ENCODE results near the gene SRSF9.
A peak's percentile ranks its signal among the peaks of the same experiment; 100 is the strongest.
"Not testable (repeated sequence)": the region's sequence is repeated elsewhere in the genome, so short reads cannot be mapped to it uniquely, and the experiment has no call there.

Gene SRSF9, protein sequence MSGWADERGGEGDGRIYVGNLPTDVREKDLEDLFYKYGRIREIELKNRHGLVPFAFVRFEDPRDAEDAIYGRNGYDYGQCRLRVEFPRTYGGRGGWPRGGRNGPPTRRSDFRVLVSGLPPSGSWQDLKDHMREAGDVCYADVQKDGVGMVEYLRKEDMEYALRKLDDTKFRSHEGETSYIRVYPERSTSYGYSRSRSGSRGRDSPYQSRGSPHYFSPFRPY

DNA sequence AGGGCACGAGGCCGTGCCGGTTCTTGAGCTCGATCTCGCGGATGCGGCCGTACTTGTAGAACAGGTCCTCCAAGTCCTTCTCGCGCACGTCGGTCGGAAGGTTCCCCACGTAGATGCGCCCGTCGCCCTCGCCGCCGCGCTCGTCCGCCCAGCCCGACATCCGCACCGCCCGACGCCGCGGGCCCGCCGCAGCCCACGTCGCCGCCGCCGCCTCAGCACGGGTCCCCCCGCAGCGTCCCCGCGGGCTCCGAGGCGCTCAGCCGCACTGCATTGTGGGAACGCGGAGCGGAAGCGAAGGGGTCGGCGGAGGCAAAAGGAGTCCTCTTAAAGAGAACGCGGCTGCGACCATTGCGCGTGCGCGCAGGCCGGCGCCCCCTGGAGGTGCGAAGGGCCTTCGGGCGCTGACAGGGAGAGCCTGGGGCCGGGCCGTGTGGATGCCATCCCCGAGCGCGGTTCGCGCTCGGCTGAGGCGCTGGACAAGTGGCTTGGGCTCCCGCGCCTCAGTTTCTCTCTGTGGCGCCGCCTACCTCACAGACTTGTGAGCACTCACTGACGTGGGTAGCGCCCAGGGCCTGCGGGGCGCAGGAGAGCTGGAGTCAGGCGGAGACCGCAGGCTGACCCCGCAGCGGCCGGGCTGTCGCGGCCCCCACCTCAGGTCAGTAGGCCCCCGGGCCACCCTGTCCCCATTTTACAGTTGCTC, at the start of gene SRSF9:
Gene SRSF9, minus strand, starts transcription at position 299 of the 700 bp plus-strand sequence. Its CDS starts 139 bp downstream, at position 160.
- DNase-seq (ENCODE audit: low read depth in 3 of 3): peak; percentile 94 to 97 (median 96)

DNA sequence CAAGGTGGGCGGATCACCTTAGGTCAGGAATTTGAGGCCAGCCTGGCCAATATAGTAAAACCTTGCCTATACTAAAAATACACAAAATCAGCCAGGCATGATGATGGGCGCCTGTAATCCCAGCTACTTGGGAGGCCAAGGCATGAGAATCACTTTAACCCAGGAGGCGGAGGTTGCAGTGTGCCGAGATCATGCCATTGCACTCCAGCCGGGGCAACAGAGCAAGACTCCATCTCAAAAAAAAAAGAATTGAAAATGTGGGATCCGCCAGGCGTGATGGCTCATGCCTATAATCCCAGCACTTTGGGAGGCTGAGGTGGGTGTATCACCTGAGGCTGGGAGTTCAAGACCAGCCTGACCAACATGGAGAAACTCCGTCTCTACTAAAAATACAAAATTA, 49.8 kb upstream of the SRSF9 start:
- not testable (repeated sequence) for DNase-seq (ENCODE audit: low read depth in 3 of 3)

DNA sequence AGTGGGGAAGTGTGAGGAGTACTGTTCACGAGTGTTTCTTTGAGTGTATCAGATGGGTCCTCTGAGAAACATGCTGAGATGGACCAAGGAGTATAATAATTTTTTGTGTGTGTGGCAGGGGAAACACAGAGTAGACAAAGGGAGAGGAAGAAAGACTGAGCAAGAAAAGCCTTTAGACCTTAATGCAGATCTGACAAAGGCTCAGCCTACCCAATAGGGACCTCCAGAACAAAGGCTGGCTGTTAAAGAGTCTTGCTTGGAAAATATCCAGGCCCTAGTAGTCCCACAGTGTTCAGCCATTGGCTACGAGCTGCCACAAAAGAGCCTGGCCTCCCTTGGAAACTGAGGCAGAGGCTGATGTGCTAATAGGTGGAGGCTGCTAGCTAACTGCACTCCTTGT, 45.9 kb upstream of the SRSF9 start:
- DNase-seq (ENCODE audit: low read depth in 3 of 3): no peak

DNA sequence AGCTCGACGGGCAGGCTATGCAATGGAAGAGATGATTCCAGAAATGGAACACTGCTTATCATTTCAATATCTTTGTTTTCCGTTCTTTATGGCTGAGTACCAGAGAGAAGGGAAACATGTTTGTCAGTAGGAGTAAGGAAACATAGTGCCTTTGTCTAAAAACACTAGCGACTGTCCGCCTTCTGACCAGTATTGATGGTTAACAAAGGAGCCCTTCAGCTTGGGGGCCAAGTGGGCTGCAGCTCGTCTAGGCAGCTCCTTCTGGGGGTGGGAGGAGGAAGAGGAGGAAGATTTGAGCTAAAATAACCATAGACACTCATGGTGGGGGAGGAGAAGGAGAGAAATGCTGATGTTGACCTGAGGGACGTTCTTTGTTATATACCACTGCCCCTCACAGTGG, 44.5 kb upstream of the SRSF9 start:
- no peak for DNase-seq (ENCODE audit: low read depth in 3 of 3)

DNA sequence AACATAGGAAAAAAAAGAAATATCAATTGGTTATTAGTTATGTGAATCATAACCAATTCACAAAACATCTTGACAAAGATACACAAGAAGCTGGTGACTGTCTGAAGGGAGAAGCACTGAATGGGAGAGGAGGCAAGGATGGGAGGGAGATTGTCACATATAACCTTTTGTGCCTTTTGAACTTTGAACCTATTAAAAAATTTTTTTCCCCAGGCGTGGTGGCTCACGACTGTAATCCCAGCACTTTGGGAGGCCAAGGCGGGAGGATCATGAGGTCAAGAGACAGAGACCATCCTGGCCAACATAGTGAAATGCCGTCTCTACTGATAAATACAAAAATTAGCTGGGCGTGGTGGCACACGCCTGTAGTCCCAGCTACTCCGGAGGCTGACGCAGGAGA, 39.0 kb upstream of the SRSF9 start:
- DNase-seq (ENCODE audit: low read depth in 3 of 3): no peak

DNA sequence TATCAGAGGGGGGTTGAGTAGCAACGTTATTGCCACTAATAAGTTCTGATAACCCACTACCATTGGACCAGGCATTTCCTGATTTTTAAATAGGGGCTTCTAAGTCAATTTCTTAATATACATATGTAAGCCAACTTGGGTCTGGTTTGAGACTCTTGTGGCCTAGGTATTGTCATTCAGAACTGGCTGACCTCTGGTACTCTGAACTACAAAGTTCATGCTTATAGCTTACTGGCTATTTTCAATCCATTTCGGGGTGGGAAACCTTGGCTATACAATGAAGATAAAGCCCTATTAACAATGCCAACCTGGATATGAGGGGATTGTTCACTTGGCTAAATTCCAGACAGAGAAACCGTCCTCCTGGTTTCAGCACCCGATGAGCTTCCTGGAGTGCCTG, 35.0 kb upstream of the SRSF9 start:
- no peak for DNase-seq (ENCODE audit: low read depth in 3 of 3)

DNA sequence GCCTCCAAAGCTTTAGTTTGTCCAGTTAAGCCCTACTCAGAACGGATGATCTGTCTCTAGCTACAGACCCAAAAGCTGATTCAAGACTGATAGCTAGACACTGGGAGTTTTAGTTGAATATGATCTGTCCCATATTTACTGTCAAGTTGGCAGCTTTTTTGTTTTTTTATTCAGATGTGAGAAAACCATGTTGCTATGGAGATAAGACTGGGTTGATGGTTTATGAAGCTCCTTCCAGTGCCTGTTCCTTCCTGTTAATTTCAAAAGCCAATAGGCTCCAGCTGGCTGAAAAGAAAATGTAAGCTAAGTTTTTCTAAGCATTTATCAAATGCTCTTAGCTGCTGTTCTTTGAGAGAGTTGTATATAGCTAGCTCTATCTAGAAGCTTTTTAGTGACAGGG, 31.0 kb upstream of the SRSF9 start:
- no peak for DNase-seq (ENCODE audit: low read depth in 3 of 3)

DNA sequence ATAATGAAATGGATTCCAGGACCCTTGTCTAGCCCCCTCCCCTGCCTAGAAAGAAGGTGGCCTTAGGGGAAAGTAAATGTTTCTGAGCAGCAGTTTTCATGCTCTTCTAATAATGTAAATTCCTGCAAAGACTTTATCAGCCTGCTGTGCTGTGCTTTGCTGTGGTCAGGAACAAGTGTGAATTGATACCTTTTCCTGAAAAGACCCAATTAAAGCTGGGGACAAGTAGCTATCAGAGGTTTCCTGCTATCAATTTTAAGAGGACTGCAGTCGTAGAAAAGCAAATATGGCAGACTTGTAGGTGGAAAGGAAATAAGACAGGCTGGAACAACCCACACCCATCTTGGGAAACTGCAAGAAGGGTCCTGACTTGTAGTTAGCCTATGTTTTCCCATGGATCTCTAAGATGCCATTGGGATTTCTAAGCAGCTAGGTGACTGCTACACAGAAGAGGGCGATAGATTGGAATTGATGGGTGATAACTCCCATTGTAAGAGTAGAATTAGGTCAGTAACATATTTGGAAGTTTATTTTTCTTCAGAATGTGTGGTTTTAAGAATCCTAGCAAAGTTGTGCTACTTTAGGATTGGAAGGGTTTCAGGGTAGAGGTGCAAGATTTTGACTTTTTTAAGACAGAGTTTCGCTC, 29.4 kb upstream of the SRSF9 start:
- no peak for DNase-seq (ENCODE audit: low read depth in 3 of 3)

DNA sequence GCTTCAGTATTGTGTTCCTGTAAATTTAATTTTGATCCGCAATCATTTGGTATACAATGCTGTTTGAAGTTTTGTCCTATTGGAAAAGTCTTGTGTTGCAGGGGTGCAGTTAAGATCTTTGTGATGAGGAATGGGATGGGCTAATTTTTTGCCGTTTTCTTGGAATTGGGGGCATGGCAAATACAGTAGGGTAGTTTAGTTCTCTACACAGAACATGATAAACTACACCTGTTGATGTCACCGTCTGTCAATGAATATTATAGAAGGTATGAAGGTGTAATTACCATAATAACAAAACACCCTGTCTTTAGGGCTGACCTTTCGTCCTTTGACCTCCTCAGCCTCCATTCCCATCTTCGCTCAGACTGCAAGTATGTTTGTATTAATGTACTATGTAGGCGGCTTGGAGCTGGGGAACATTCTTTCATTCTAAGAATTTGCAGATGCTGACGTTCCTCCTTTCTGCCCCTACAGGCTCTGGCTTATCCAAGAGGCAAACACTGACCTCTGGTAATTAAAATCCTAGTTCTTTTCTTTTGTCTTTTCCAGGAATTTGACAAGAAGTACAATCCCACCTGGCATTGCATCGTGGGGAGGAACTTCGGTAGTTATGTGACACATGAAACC, 28.1 kb upstream of the SRSF9 start:
- no peak for DNase-seq (ENCODE audit: low read depth in 3 of 3)

DNA sequence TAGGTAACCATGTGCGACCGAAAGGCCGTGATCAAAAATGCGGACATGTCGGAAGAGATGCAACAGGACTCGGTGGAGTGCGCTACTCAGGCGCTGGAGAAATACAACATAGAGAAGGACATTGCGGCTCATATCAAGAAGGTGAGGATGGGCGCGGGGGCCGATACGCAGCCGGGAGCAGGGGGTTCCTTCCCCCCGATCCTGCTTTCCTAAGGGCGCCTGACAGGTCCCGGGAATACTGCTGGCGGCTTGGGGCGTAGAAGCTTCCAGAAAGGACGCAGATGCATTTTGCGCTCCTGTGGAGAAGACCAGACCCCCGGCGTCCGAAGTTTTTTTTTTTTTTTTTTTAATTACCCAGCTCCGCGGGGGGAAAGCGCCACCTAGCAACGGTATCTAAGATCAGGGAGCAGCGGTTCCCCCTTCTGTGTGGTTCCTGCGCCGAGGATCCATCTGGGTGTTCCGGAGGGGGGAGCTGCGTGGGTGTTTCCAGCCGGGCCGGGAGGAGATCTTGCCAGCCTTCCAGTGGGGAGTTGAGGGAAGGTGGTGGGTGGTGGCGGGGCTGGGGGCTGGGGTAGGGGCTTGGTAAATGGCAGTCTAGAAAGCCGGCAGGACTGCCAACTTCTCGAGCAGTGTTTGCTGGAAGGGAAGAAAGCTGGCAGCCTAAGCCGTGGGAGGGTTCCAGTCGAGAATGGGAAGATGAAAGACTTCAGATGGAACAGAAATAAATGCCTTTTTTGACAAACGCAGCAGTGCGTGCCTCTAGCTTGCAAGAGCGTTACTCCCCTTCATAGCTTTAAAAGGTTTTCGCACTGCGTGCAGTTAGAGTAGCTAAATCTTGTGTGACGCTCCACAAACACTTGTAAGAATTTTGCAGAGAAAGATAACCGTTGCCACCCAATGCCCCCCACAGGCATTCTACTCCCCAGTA, 27.1 kb upstream of the SRSF9 start:
- peak in 1 of 3 donors; percentile 21 for DNase-seq (ENCODE audit: low read depth in 3 of 3)

DNA sequence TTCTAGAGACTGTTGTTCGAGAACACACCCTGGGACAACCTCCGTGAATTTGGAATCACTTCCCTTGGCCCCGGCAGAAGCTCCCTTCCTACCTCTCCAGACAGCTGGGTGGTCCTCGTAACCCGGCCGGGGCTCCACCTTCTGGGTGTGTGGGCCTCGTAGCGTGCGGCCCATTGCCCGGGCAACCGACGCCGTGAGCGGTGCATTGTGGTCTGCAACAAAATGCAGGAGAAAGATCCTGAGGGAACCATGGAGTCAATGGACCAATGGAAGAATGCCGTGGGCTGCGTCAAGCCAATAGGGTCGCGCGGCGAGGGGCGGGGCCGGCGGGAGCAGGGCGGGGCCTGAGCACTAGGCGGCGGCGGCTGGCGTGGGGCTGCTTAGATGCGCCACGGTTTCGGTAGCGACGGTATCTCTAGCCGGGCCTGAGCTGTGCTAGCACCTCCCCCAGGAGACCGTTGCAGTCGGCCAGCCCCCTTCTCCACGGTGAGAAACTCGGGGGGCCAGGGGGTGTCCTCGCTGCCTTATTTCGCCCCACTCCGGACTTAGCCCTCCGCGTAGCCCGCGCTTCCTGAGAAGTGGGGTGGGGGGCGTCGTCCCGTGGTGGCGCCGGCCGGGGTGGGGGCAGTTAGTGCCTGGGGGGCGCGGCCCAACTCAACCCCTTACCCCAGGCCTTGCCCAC, 26.3 kb upstream of the SRSF9 start, which contains the start of gene DYNLL1:
Gene DYNLL1, plus strand, starts transcription at position 383 of the 682 bp plus-strand sequence. CDS start 309 bp downstream, outside the sequence.
- DNase-seq (ENCODE audit: low read depth in 3 of 3): peak; percentile 95 to 97 (median 97)

DNA sequence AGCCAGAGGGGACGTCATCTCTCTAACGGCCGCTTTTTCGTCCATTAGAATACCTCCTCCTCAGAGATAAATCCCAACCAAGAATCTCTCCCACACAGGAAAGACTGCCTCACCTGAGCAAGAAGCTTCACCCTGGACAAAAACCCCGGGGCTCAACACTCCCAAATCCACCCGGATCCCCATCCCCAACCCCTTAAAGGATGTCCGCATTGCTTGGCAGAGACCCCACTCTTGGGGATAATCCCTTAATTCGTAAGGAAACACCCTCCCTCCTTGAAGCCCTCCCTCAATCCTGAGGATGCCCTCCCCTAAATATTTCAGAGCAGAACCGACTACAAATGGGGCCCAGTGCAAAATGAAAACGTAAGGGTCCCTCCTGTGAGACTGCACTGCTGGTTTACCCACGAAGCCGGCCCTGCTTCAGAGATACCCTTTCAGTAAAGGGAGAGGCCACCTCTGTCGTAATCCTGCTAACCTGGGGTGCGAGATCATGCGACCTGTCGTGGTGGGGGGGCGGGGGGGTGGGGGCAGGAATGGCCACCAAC, 25.7 kb upstream of the SRSF9 start:
- DNase-seq (ENCODE audit: low read depth in 3 of 3): no peak

DNA sequence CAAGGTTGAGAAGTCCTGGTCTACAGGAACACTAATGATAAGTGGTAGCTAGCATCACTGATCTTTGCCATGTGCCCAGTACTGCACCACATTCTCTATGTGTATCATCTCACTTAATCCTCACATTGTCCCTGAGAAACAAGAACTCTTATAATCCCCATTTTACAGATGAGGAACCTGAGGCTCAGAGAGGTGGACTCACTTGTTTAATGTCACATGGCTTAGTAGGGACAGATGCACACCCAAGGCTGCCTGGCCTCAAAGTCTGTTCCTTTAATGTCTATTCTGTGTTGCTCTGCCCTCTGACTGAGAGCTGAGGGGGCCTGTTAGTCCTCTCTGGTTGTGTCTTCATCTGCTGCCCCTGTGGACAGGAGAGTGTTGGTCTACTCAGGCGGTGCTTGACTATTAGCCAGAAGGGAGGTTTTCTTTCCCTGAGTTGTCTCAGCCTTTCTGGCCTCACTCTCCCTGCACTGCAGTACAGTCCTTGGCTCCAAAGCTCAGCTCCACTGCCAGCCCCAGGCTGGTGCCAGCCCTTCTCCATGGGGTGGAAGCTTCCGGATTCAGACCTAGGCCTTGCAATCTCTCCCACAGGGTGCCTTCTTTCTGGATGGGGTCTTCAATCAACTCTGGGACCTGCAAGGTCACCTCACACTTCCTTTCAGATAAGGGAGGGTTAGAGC, 21.4 kb upstream of the SRSF9 start:
- DNase-seq (ENCODE audit: low read depth in 3 of 3): no peak

DNA sequence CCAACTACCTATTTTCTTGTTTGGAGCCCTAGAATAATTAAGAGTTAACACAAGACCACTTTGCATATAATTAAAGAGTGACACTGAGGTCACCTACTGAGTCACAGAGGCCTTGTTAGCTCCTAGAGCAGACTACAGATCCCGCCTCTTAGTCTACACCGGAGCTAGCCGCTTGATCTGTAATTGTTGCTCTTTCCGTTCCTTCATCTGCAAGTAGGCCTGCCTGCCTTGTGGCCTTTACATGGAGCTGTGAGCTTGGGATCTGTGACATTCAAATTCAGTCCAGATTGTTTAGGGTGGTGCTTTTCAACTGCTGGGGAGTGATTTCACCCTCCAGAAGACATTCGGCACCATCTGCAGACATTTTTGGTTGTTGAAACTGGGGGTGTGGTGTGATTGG, 20.8 kb upstream of the SRSF9 start:
- no peak for DNase-seq (ENCODE audit: low read depth in 3 of 3)

DNA sequence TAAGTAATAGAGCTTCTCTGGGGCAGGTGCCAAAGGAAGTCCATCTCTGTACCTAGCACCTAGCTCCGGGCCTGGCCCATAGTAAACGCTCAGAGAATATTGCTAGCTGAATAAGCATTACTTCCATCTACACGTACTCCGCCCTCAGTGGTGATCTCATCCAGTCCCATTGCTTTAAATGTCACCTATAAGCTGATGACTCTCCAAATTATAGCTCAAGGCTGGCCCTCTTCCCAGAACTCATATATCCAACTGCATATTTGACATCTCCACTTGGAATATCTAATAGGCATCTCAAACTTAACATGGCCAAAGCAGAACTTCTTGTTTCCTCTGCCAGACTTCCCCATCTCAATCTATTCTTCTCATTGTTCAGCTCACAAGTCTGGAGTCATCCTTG, 19.5 kb upstream of the SRSF9 start:
- DNase-seq (ENCODE audit: low read depth in 3 of 3): no peak

DNA sequence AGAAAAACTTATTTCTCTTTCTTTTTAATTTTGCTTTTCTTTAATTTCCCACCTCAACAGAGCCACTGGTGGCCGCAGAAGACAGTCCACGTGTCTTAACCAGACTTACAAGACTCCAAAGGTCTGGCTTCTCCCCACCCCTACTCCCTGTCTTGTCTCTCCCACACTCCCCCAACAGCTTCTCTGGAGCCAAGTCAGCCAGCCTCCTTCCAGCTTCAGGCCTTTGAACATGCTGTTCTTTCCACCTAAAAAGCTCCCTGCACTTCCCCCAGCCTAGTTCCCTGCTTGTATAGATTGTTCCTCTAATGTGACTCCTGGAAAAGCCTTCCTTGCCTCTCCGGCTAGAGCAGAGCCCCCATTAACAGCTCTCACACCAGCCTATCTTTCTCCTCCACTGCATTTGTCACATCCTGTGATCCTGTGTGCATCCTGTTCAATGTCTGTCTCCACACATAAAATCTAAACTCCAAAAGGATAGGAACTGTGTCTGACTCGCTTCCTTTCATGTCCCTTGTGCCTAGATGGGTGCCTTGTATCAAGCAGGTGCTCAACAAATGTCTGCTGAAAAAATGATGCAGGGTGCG, 18.6 kb upstream of the SRSF9 start:
- DNase-seq (ENCODE audit: low read depth in 3 of 3): no peak

DNA sequence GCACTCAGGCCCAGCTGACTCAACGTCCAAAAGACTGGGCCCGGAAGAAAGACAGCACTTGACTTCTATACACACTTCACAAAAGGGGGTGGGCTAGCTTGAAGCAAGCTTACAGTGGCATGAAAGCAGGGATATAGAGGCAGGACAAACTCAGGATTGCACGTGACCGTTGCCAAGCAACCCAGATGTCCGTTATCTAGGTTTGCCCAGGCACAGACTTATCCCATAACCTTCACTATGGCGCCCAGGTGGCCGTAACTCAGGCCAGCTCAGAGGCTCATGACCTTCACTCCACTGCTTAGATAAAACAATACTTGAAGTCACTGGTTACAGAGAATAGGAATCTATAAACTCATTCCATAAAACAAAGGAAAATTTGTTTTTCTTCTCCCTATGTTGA, 18.0 kb upstream of the SRSF9 start:
- not testable (repeated sequence) for DNase-seq (ENCODE audit: low read depth in 3 of 3)

DNA sequence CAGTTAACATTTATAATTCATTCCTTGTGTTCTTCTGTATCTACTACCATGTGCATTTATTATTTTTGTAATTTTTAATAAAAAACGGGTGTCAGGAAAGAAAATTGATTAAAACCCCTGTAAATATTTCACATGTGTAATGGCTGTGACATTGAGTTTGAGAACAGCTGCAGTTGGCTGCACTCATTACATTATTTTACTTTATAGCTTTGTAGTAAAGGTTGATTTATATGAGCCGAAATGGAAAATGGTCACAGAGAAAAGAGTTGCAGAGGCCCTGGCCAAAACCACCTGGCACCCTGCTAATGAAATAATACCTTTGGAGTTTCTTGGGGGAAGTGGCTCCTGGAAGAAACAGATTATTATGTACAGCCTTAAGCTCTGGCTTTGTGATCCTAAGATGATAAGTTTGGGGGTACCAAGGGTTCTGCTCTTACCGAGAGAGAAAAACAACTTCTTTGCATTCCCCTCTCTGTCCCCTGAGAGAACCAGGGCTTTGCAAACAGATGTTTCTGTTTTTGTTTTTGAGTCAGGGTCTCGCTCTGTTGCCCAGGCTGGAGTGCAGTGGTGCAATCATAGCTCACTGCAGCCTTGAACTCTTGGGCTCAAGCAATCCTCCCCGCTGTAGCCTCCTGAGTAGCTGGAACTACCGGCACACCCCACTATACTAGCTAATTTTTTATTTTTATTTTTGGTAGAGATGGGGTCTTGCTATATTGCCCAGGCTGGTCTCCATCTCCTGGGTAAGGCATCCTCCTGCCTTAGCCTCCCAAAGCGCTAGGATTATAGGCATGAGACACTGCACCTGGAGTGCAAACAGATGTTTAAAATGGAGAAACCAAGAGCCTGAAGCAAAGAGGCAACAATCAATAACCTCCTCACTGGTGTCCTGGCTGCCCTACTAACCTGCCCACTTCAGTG, 16.7 kb upstream of the SRSF9 start:
- DNase-seq (ENCODE audit: low read depth in 3 of 3): no peak
